Activated T-helper 1 cell treated with anti-CD3 and anti-CD28 coated beads, Interleukin-12 subunit alpha, Interleukin-12 subunit beta, Interleukin-2, Interleukin-4 antibody, amounts not matched to agents 30 ng/mL and 10 ng/mL and 1 ng/mL, durations not matched to agents 14 hours and 24 hours and 36 hours (primary cell): ENCODE results near the gene PAQR7. TPM values are rescaled to one million over a fixed set of nuclear protein-coding genes. Genes with fewer than 3 reads are reported as not detected.

Experiments
- DNase-seq: peaks from one replicate; pipeline ENCODE4 v3.0.0; 2021; ENCODE audit warnings: low spot score
- H3K27ac Mint-ChIP-seq: one replicate; pipeline ENCODE4 v1.8.0; 2021; ENCODE audit warnings: mild to moderate bottlenecking, mixed read lengths
- H3K27me3 Mint-ChIP-seq: one replicate; pipeline ENCODE4 v1.8.0; 2022; ENCODE audit warnings: mild to moderate bottlenecking, moderate library complexity, mixed read lengths; ENCODE audit not compliant: insufficient read depth
- H3K36me3 Mint-ChIP-seq: one replicate; pipeline ENCODE4 v1.8.0; 2021; ENCODE audit warnings: low read depth, mixed read lengths
- H3K4me1 Mint-ChIP-seq: one replicate; pipeline ENCODE4 v1.8.0; 2021; ENCODE audit warnings: low read depth, mixed read lengths
- H3K4me3 Mint-ChIP-seq: one replicate; pipeline ENCODE4 v1.8.0; 2021; ENCODE audit warnings: mild to moderate bottlenecking, moderate library complexity, mixed read lengths
- H3K9me3 Mint-ChIP-seq: one replicate; pipeline ENCODE4 v1.8.0; 2021; ENCODE audit warnings: mixed read lengths
- intact Hi-C: fragments of 100-400 bp; cut with micrococcal nuclease; formaldehyde crosslinking; loops from one replicate; pipeline ENCODE4 v1.15.1; 2024
- total RNA-seq: library from RNA; stranded (reverse); gene quantifications from 2 replicates; pipeline ENCODE4 v1.2.3, GENCODE V29; 2022

PAQR7 gene
- total RNA-seq, 1 donor from 2014 or later = 6.1 TPM

GRCh38 chr1:25866288-25866687 lies 9.2 kb downstream of the PAQR7 start:
- intact Hi-C loops = no loop called here
- H3K36me3 Mint-ChIP-seq = peaks cover 2% of the 10 kb centered on the region
- no peak overlapping the region for H3K4me3 Mint-ChIP-seq
- H3K4me1 Mint-ChIP-seq = peaks cover 3% of the 10 kb centered on the region
- H3K27ac Mint-ChIP-seq = no peak overlapping the region
- no peaks in the 10 kb centered on the region for H3K27me3 Mint-ChIP-seq
- no peaks in the 10 kb centered on the region for H3K9me3 Mint-ChIP-seq
- no peak for DNase-seq

GRCh38 chr1:25864434-25864833 lies 11.1 kb downstream of the PAQR7 start:
- H3K4me3 Mint-ChIP-seq = no peak overlapping the region
- intact Hi-C loops = no loop called here
- no peak overlapping the region for H3K27ac Mint-ChIP-seq
- no peaks in the 10 kb centered on the region for H3K9me3 Mint-ChIP-seq
- H3K4me1 Mint-ChIP-seq = peaks cover 15% of the 10 kb centered on the region
- no peaks in the 10 kb centered on the region for H3K27me3 Mint-ChIP-seq
- H3K36me3 Mint-ChIP-seq = peaks cover 2% of the 10 kb centered on the region
- DNase-seq = no peak

GRCh38 chr1:25863486-25864262 lies 11.8 kb downstream of the PAQR7 start:
- no peak overlapping the region for H3K27ac Mint-ChIP-seq
- no peak for DNase-seq
- H3K4me1 Mint-ChIP-seq = peaks cover 19% of the 10 kb centered on the region
- peaks cover 2% of the 10 kb centered on the region for H3K36me3 Mint-ChIP-seq
- H3K27me3 Mint-ChIP-seq = no peaks in the 10 kb centered on the region
- no peaks in the 10 kb centered on the region for H3K9me3 Mint-ChIP-seq
- intact Hi-C loops = no loop called here
- H3K4me3 Mint-ChIP-seq = no peak overlapping the region

- intact Hi-C loops = no loop called here
- Mint-ChIP-seq H3K27ac (no peak overlapping the region), H3K4me1 (peaks cover 25% of the 10 kb centered on the region), H3K36me3 (peaks cover 2% of the 10 kb centered on the region), H3K9me3 (no peaks in the 10 kb centered on the region), H3K4me3 (no peak overlapping the region), H3K27me3 (no peaks in the 10 kb centered on the region)
- no peak for DNase-seq
These were observed 12.6 kb downstream of the PAQR7 start for GRCh38 chr1:25862785-25863485.

- intact Hi-C loops = no loop called here
- peaks cover 2% of the 10 kb centered on the region for H3K36me3 Mint-ChIP-seq
- no peak for DNase-seq
- H3K4me1 Mint-ChIP-seq = peaks cover 27% of the 10 kb centered on the region
- H3K27ac Mint-ChIP-seq = no peak overlapping the region
- H3K4me3 Mint-ChIP-seq = peak overlapping the region; percentile 59
- no peaks in the 10 kb centered on the region for H3K9me3 Mint-ChIP-seq
- no peaks in the 10 kb centered on the region for H3K27me3 Mint-ChIP-seq
These were observed 13.9 kb downstream of the PAQR7 start for GRCh38 chr1:25861316-25862286.

GRCh38 chr1:25858906-25859789 lies 16.4 kb downstream of the PAQR7 start, which contains the start of gene AUNIP:
Gene AUNIP (minus strand): TSS chr1:25859457. CDS start chr1:25859357, 100 bp downstream.
- Mint-ChIP-seq H3K4me3 (peak within 1 kb of the TSS; percentile 89), H3K36me3 (peaks cover 2% of the 10 kb centered on the region), H3K27ac (peak within 1 kb of the TSS; percentile 89), H3K4me1 (peaks cover 35% of the 10 kb centered on the region), H3K27me3 (no peaks in the 10 kb centered on the region), H3K9me3 (no peaks in the 10 kb centered on the region)
- peak; percentile 88 for DNase-seq
- intact Hi-C loops = loop anchor here (1.0 kb wide), 5 partner anchors 16 to 176 kb away; partner anchors contain the start of genes PAFAH2, PAQR7 and STMN1

GRCh38 chr1:25858494-25858893 lies 17.0 kb downstream of the PAQR7 start:
- DNase-seq = no peak
- H3K27me3 Mint-ChIP-seq = no peaks in the 10 kb centered on the region
- no peaks in the 10 kb centered on the region for H3K9me3 Mint-ChIP-seq
- peak overlapping the region; percentile 89 for H3K27ac Mint-ChIP-seq
- intact Hi-C loops = no loop called here
- peaks cover 35% of the 10 kb centered on the region for H3K4me1 Mint-ChIP-seq
- peaks cover 2% of the 10 kb centered on the region for H3K36me3 Mint-ChIP-seq
- peak overlapping the region; percentile 89 for H3K4me3 Mint-ChIP-seq

- Mint-ChIP-seq H3K4me3 (no peak overlapping the region), H3K27me3 (no peaks in the 10 kb centered on the region), H3K27ac (no peak overlapping the region), H3K36me3 (peaks cover 2% of the 10 kb centered on the region), H3K9me3 (no peaks in the 10 kb centered on the region), H3K4me1 (peaks cover 35% of the 10 kb centered on the region)
- intact Hi-C loops = no loop called here
- no peak for DNase-seq
These were observed 18.7 kb downstream of the PAQR7 start for GRCh38 chr1:25856856-25857255.

GRCh38 chr1:25854554-25854953 lies 21.0 kb downstream of the PAQR7 start:
- peaks cover 21% of the 10 kb centered on the region for H3K4me1 Mint-ChIP-seq
- intact Hi-C loops = no loop called here
- H3K4me3 Mint-ChIP-seq = no peak overlapping the region
- no peaks in the 10 kb centered on the region for H3K36me3 Mint-ChIP-seq
- DNase-seq = no peak
- no peaks in the 10 kb centered on the region for H3K9me3 Mint-ChIP-seq
- H3K27ac Mint-ChIP-seq = no peak overlapping the region
- no peaks in the 10 kb centered on the region for H3K27me3 Mint-ChIP-seq

GRCh38 chr1:25848531-25848930 lies 27.0 kb downstream of the PAQR7 start:
- intact Hi-C loops = no loop called here
- H3K4me1 Mint-ChIP-seq = no peaks in the 10 kb centered on the region
- H3K36me3 Mint-ChIP-seq = no peaks in the 10 kb centered on the region
- no peak overlapping the region for H3K27ac Mint-ChIP-seq
- DNase-seq = no peak
- no peaks in the 10 kb centered on the region for H3K27me3 Mint-ChIP-seq
- H3K4me3 Mint-ChIP-seq = no peak overlapping the region
- no peaks in the 10 kb centered on the region for H3K9me3 Mint-ChIP-seq

GRCh38 chr1:25847929-25848328 lies 27.6 kb downstream of the PAQR7 start:
- no peaks in the 10 kb centered on the region for H3K27me3 Mint-ChIP-seq
- no peak for DNase-seq
- intact Hi-C loops = no loop called here

GRCh38 chr1:25845664-25846063 lies 29.8 kb downstream of the PAQR7 start:
- H3K27me3 Mint-ChIP-seq = no peaks in the 10 kb centered on the region

More at GRCh38 chr1:25847929-25848328, 27.6 kb downstream of the PAQR7 start:
- Mint-ChIP-seq H3K4me3 (no peak overlapping the region), H3K4me1 (no peaks in the 10 kb centered on the region), H3K9me3 (no peaks in the 10 kb centered on the region), H3K27ac (no peak overlapping the region), H3K36me3 (no peaks in the 10 kb centered on the region)

More at GRCh38 chr1:25845664-25846063, 29.8 kb downstream of the PAQR7 start:
- no peak overlapping the region for H3K27ac Mint-ChIP-seq
- no peak for DNase-seq
- peaks cover under 1% of the 10 kb centered on the region for H3K36me3 Mint-ChIP-seq
- H3K4me3 Mint-ChIP-seq = no peak overlapping the region
- H3K4me1 Mint-ChIP-seq = no peaks in the 10 kb centered on the region
- intact Hi-C loops = no loop called here
- no peaks in the 10 kb centered on the region for H3K9me3 Mint-ChIP-seq
